ENCODE results near the gene FAM228B. TPM values are rescaled to one million over a fixed set of nuclear protein-coding genes. Genes with fewer than 3 reads are reported as not detected.
A peak's percentile ranks its signal among the peaks of the same experiment; 100 is the strongest.

Gene FAM228B
- total RNA-seq, 1 donor from 2014 or later = 12.9 TPM

- no peak for DNase-seq (ENCODE audit: low read depth)
- TF ChIP-seq CTCF (IDR thresholded peaks at IDR 0.05; ENCODE audit: insufficient read depth, low read length, poor library complexity, severe bottlenecking) = no peak
- H3K4me3 ChIP-seq (ENCODE audit: low read depth, low read length) = no peak overlapping the region
- no peaks in the 10 kb centered on the region for H3K36me3 ChIP-seq (ENCODE audit: control insufficient read depth, insufficient read depth, low read length)
- H3K27me3 ChIP-seq (ENCODE audit: control insufficient read depth, insufficient read depth, low read length) = no peaks in the 10 kb centered on the region
These were observed 2.2 kb upstream of the FAM228B start for GRCh38 chr2:24121066-24121465.

GRCh38 chr2:24121469-24121868 lies 1.8 kb upstream of the FAM228B start:
- no peaks in the 10 kb centered on the region for H3K27me3 ChIP-seq (ENCODE audit: control insufficient read depth, insufficient read depth, low read length)
- no peak for DNase-seq (ENCODE audit: low read depth)
- no peaks in the 10 kb centered on the region for H3K36me3 ChIP-seq (ENCODE audit: control insufficient read depth, insufficient read depth, low read length)
- TF ChIP-seq CTCF (IDR thresholded peaks at IDR 0.05; ENCODE audit: insufficient read depth, low read length, poor library complexity, severe bottlenecking) = no peak
- H3K4me3 ChIP-seq (ENCODE audit: low read depth, low read length) = no peak overlapping the region

GRCh38 chr2:24122366-24123194 lies 689 bp upstream of the FAM228B start:
- Histone ChIP-seq H3K4me3 (ENCODE audit: low read depth, low read length) (peak overlapping the region; percentile 69), H3K27me3 (ENCODE audit: control insufficient read depth, insufficient read depth, low read length) (no peaks in the 10 kb centered on the region), H3K36me3 (ENCODE audit: control insufficient read depth, insufficient read depth, low read length) (no peaks in the 10 kb centered on the region)
- no peak for DNase-seq (ENCODE audit: low read depth)
- TF ChIP-seq CTCF (IDR thresholded peaks at IDR 0.05; ENCODE audit: insufficient read depth, low read length, poor library complexity, severe bottlenecking) = no peak

DNA sequence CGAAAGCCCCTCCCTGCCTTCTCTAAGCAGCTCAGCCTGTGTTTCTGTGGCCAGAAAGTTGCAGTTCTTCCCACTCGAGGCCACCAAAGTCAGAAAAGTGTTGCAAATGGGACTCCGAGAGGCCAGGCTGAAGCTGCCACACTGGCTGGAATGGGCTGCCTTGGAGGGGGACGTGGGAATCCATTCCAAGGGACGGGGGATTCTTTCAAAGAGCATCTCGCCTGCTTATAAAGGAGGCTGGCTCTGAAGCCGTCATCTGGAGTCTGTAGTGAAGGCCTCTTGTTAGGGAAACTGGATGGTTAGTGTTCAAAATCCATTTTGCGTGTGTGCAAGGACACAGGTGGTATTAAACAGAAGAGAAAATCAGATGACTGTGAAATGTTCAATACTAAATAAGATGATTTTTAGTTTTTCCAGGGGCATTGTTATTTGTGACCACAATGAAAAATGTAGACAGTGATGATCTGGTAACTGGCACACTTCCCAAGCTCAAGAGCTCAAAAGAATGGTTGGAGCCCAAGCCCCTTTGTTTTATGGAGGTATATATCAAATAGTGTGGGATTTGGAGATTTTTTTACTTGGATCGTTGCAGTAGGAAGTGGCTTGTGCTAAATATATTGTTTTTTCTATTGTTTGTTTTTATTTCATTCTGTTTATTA lies 782 bp downstream of the FAM228B start:
- no peak for DNase-seq (ENCODE audit: low read depth)
- no peaks in the 10 kb centered on the region for H3K36me3 ChIP-seq (ENCODE audit: control insufficient read depth, insufficient read depth, low read length)
- peak overlapping the region; percentile 69 for H3K4me3 ChIP-seq (ENCODE audit: low read depth, low read length)
- TF ChIP-seq CTCF (IDR thresholded peaks at IDR 0.05; ENCODE audit: insufficient read depth, low read length, poor library complexity, severe bottlenecking) = no peak
- no peaks in the 10 kb centered on the region for H3K27me3 ChIP-seq (ENCODE audit: control insufficient read depth, insufficient read depth, low read length)

- Histone ChIP-seq H3K36me3 (ENCODE audit: control insufficient read depth, insufficient read depth, low read length) (no peaks in the 10 kb centered on the region), H3K27me3 (ENCODE audit: control insufficient read depth, insufficient read depth, low read length) (no peaks in the 10 kb centered on the region), H3K4me3 (ENCODE audit: low read depth, low read length) (no peak overlapping the region)
- DNase-seq (ENCODE audit: low read depth) = no peak
- TF ChIP-seq CTCF (IDR thresholded peaks at IDR 0.05; ENCODE audit: insufficient read depth, low read length, poor library complexity, severe bottlenecking) = no peak
These were observed 2.7 kb downstream of the FAM228B start for GRCh38 chr2:24125956-24126355.

Measured in kidney epithelial cell (primary cell).